ENCODE data around the gene DTNB. TPM values are rescaled to one million over a fixed set of nuclear protein-coding genes. Genes with fewer than 3 reads are reported as not detected.

DTNB gene
- total and polyA plus RNA-seq, 2 donors (not counting 3 experiments of a cell fraction or from before 2014, with no cell fraction given): 11.5 to 17.0 TPM

GRCh38 chr2:25365241-25365640, 308.1 kb downstream of the DTNB start:
- H3K4me1 ChIP-seq (ENCODE audit: control insufficient read depth, extremely low read depth, insufficient read depth, low read length): peaks cover 4% of the 10 kb centered on the region
- intact Hi-C loops (cut with micrococcal nuclease): no loop called here
- no peaks in the 10 kb centered on the region for H3K9me3 ChIP-seq (replicated peaks; ENCODE audit: control insufficient read depth, insufficient read depth, low read length)
- H3K9me1 ChIP-seq (replicated peaks; ENCODE audit: control insufficient read depth, extremely low read depth, insufficient read depth, low read length): no peaks in the 10 kb centered on the region
- H3K4me3 ChIP-seq (replicated peaks in 1 of 3; ENCODE audit: insufficient read depth in 1 of 3, low read depth in 1 of 3, low read length in 3 of 3): no peak overlapping the region
- dilution Hi-C loops (cut with MboI; ENCODE audit: extremely low pct_ligation_motif_present, low sequenced_read_pairs): no loop called here
- H4K20me1 ChIP-seq (replicated peaks; ENCODE audit: control insufficient read depth, extremely low read depth, insufficient read depth, low read length): no peaks in the 10 kb centered on the region
- peak overlapping the region; percentile 58 for H2AFZ ChIP-seq (ENCODE audit: low read depth, low read length)
- POLR2A ChIA-PET: no interaction called here
- BruUV-seq (replicated peaks): no TSS peak
- H3K79me2 ChIP-seq (ENCODE audit: control insufficient read depth, insufficient read depth, low read length): no peaks in the 10 kb centered on the region
- TF ChIP-seq MYC (IDR thresholded peaks at IDR 0.05; ENCODE audit: low read depth, low read length) (no peak), FOS (IDR thresholded peaks at IDR 0.05; ENCODE audit: borderline replicate concordance, insufficient read depth, low read length) (no peak), POLR2A (IDR thresholded peaks at IDR 0.05; ENCODE audit: low read depth, low read length) (no peak), POLR2AphosphoS5 (IDR thresholded peaks at IDR 0.05; ENCODE audit: insufficient read depth, low read depth, low read length) (no peak), JUN (IDR thresholded peaks at IDR 0.05; ENCODE audit: borderline replicate concordance, insufficient read depth, insufficient read length, low read depth) (no peak), GATA2 (IDR thresholded peaks at IDR 0.05; ENCODE audit: insufficient read depth, insufficient read length, low read depth, low read length) (no peak), MAX (IDR thresholded peaks at IDR 0.05; ENCODE audit: insufficient read depth, insufficient read length) (no peak)
- DNase-seq (ENCODE audit: low read depth, low spot score) (no peak), FAIRE-seq (no peak)
- no peak overlapping the region for H3K27ac ChIP-seq (ENCODE audit: insufficient read depth, low read depth, low read length)
- H3K36me3 ChIP-seq (ENCODE audit: control insufficient read depth in 2 of 2, extremely low read depth in 1 of 2, insufficient read depth in 2 of 2, low read length in 2 of 2): no peaks in the 10 kb centered on the region
- no peak overlapping the region for H3K4me2 ChIP-seq (ENCODE audit: insufficient read depth, low read length)
- no peak overlapping the region for H3K9ac ChIP-seq (replicated peaks; ENCODE audit: extremely low read depth, insufficient read depth, low read length)
- CTCF ChIA-PET: interaction anchor here (0.5 to 3.2 kb wide), 5 partner anchors 11 to 334 kb away, joined by 3 to 24 read pairs (median 3); no protein-coding TSS in a partner anchor
- peaks cover 0 to 2% of the 10 kb centered on the region in 2 experiments for H3K27me3 ChIP-seq (ENCODE audit: control insufficient read depth in 2 of 2, insufficient read depth in 2 of 2, low read length in 2 of 2)

GRCh38 chr2:25363733-25364132, 309.6 kb downstream of the DTNB start:
- FAIRE-seq: no peak
- intact Hi-C loops (cut with micrococcal nuclease): no loop called here

More at GRCh38 chr2:25363733-25364132, 309.6 kb downstream of the DTNB start:
- ChIA-PET POLR2A (no interaction called here), CTCF (interaction anchor here (2.2 to 3.2 kb wide), 2 partner anchors 13 to 15 kb away, joined by 55 read pairs; no protein-coding TSS in a partner anchor)
- H2AFZ ChIP-seq (ENCODE audit: low read depth, low read length): no peak overlapping the region
- BruUV-seq (replicated peaks): no TSS peak
- peaks cover 4% of the 10 kb centered on the region for H3K4me1 ChIP-seq (ENCODE audit: control insufficient read depth, extremely low read depth, insufficient read depth, low read length)
- H3K36me3 ChIP-seq (ENCODE audit: control insufficient read depth in 2 of 2, extremely low read depth in 1 of 2, insufficient read depth in 2 of 2, low read length in 2 of 2): no peaks in the 10 kb centered on the region
- H3K27me3 ChIP-seq (ENCODE audit: control insufficient read depth in 2 of 2, insufficient read depth in 2 of 2, low read length in 2 of 2): no peaks in the 10 kb centered on the region
- H3K9me1 ChIP-seq (replicated peaks; ENCODE audit: control insufficient read depth, extremely low read depth, insufficient read depth, low read length): no peaks in the 10 kb centered on the region
- no peak overlapping the region for H3K27ac ChIP-seq (ENCODE audit: insufficient read depth, low read depth, low read length)
- no peaks in the 10 kb centered on the region for H3K9me3 ChIP-seq (replicated peaks; ENCODE audit: control insufficient read depth, insufficient read depth, low read length)
- no peak for DNase-seq (ENCODE audit: low read depth, low spot score)
- dilution Hi-C loops (cut with MboI; ENCODE audit: extremely low pct_ligation_motif_present, low sequenced_read_pairs): no loop called here
- H3K4me3 ChIP-seq (replicated peaks in 1 of 3; ENCODE audit: insufficient read depth in 1 of 3, low read depth in 1 of 3, low read length in 3 of 3): no peak overlapping the region
- H4K20me1 ChIP-seq (replicated peaks; ENCODE audit: control insufficient read depth, extremely low read depth, insufficient read depth, low read length): no peaks in the 10 kb centered on the region
- no peaks in the 10 kb centered on the region for H3K79me2 ChIP-seq (ENCODE audit: control insufficient read depth, insufficient read depth, low read length)
- H3K9ac ChIP-seq (replicated peaks; ENCODE audit: extremely low read depth, insufficient read depth, low read length): no peak overlapping the region
- no peak overlapping the region for H3K4me2 ChIP-seq (ENCODE audit: insufficient read depth, low read length)
- no peak for TF ChIP-seq EZH2 (IDR thresholded peaks at IDR 0.05; ENCODE audit: borderline replicate concordance, low read depth, low read length, severe bottlenecking)
- no peak for TF ChIP-seq POLR2A (IDR thresholded peaks at IDR 0.05; ENCODE audit: low read depth, low read length)
- no peak for TF ChIP-seq POLR2AphosphoS5 (IDR thresholded peaks at IDR 0.05; ENCODE audit: insufficient read depth, low read depth, low read length)
- TF ChIP-seq CTCF (IDR thresholded peaks at IDR 0.05; ENCODE audit: extremely low read depth in 1 of 2, insufficient read depth in 1 of 2, low read depth in 1 of 2, low read length in 2 of 2): no peak
- TF ChIP-seq GATA2 (IDR thresholded peaks at IDR 0.05; ENCODE audit: insufficient read depth, insufficient read length, low read depth, low read length): no peak
- no peak for TF ChIP-seq FOS (IDR thresholded peaks at IDR 0.05; ENCODE audit: borderline replicate concordance, insufficient read depth, low read length)
- no peak for TF ChIP-seq JUN (IDR thresholded peaks at IDR 0.05; ENCODE audit: borderline replicate concordance, insufficient read depth, insufficient read length, low read depth)
- no peak for TF ChIP-seq MAX (IDR thresholded peaks at IDR 0.05; ENCODE audit: insufficient read depth, insufficient read length)
- TF ChIP-seq MYC (IDR thresholded peaks at IDR 0.05; ENCODE audit: low read depth, low read length): no peak
